Pulmonary artery endothelial cell (primary cell): Measurements from ENCODE around the gene TMPRSS3. TPM values are rescaled to one million over a fixed set of nuclear protein-coding genes. Genes with fewer than 3 reads are reported as not detected.

Source experiments
- DNase-seq: peaks from one replicate; pipeline ENCODE4 v3.0.0-alpha.2; 2011; ENCODE audit warnings: low read depth, low spot score
- total RNA-seq: library from RNA; depleted of rRNA; stranded (reverse); fragments of >200 nt; gene quantifications from 2 replicates; pipeline ENCODE4 v1.2.3, GENCODE V29; 2014

TMPRSS3 gene
- total RNA-seq: not detected in 2 replicates

- DNase-seq: no peak
These were observed at the start of gene TMPRSS3 for GRCh38 chr21:42395905-42396651. Gene TMPRSS3 (minus strand): TSS chr21:42396052. CDS start chr21:42395417, 635 bp downstream.

- no peak for DNase-seq
These were observed 49.5 kb upstream of the TMPRSS3 start for GRCh38 chr21:42445311-42445710.

- DNase-seq: no peak
These were observed 48.9 kb upstream of the TMPRSS3 start for GRCh38 chr21:42444745-42445059.

GRCh38 chr21:42443876-42444744 is 48.3 kb upstream of the TMPRSS3 start:
- no peak for DNase-seq

GRCh38 chr21:42443181-42443785 is 47.4 kb upstream of the TMPRSS3 start:
- DNase-seq: no peak

GRCh38 chr21:42441963-42442362 is 46.1 kb upstream of the TMPRSS3 start:
- DNase-seq: no peak

GRCh38 chr21:42440187-42440792 is 44.4 kb upstream of the TMPRSS3 start:
- no peak for DNase-seq

GRCh38 chr21:42439284-42440186 is 43.7 kb upstream of the TMPRSS3 start:
- DNase-seq: no peak

- no peak for DNase-seq
These were observed 42.7 kb upstream of the TMPRSS3 start for GRCh38 chr21:42438316-42439205.

GRCh38 chr21:42437786-42438185 is 41.9 kb upstream of the TMPRSS3 start:
- DNase-seq: no peak

- no peak for DNase-seq
These were observed 41.1 kb upstream of the TMPRSS3 start for GRCh38 chr21:42436914-42437313.

- DNase-seq: no peak
These were observed 40.0 kb upstream of the TMPRSS3 start for GRCh38 chr21:42435833-42436232.

GRCh38 chr21:42435401-42435800 is 39.5 kb upstream of the TMPRSS3 start:
- DNase-seq: no peak

- no peak for DNase-seq
These were observed 39.0 kb upstream of the TMPRSS3 start for GRCh38 chr21:42434884-42435283.

- DNase-seq: no peak
These were observed 38.2 kb upstream of the TMPRSS3 start for GRCh38 chr21:42433946-42434551.

- DNase-seq: no peak
These were observed 36.8 kb upstream of the TMPRSS3 start for GRCh38 chr21:42432695-42433094.

GRCh38 chr21:42431196-42431595 is 35.3 kb upstream of the TMPRSS3 start:
- DNase-seq: no peak

- DNase-seq: no peak
These were observed 34.7 kb upstream of the TMPRSS3 start for GRCh38 chr21:42430521-42430920.

GRCh38 chr21:42429856-42430255 is 34.0 kb upstream of the TMPRSS3 start:
- no peak for DNase-seq
